ENCODE data around the gene C17orf114.
A peak's percentile ranks its signal among the peaks of the same experiment; 100 is the strongest.
"Not testable (repeated sequence)": the region's sequence is repeated elsewhere in the genome, so short reads cannot be mapped to it uniquely, and the experiment has no call there.

The C17orf114 gene

GRCh38 chr17:4833941-4834680 lies 32.0 kb upstream of the C17orf114 start:
- Histone ChIP-seq H3K27me3 (no peaks in the 10 kb centered on the region), H3K27ac (peak overlapping the region; percentile 90), H3K4me1 (peaks cover 51% of the 10 kb centered on the region), H3K36me3 (no peaks in the 10 kb centered on the region), H3K4me3 (peak overlapping the region; percentile 81), H3K9me3 (no peaks in the 10 kb centered on the region)
- TF ChIP-seq POLR2A (IDR thresholded peaks at IDR 0.05) (no peak), POLR2AphosphoS5 (IDR thresholded peaks at IDR 0.05) (no peak), EP300 (IDR thresholded peaks at IDR 0.05) (no peak)
- TF ChIP-seq, protein P1, sequence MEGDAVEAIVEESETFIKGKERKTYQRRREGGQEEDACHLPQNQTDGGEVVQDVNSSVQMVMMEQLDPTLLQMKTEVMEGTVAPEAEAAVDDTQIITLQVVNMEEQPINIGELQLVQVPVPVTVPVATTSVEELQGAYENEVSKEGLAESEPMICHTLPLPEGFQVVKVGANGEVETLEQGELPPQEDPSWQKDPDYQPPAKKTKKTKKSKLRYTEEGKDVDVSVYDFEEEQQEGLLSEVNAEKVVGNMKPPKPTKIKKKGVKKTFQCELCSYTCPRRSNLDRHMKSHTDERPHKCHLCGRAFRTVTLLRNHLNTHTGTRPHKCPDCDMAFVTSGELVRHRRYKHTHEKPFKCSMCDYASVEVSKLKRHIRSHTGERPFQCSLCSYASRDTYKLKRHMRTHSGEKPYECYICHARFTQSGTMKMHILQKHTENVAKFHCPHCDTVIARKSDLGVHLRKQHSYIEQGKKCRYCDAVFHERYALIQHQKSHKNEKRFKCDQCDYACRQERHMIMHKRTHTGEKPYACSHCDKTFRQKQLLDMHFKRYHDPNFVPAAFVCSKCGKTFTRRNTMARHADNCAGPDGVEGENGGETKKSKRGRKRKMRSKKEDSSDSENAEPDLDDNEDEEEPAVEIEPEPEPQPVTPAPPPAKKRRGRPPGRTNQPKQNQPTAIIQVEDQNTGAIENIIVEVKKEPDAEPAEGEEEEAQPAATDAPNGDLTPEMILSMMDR (IDR thresholded peaks at IDR 0.05): no peak
- 3% methylated on average over 15 of the region's 15 CpGs for WGBS
- no peak for DNase-seq (ENCODE audit: low spot score in 2 of 2)

- WGBS: 1% methylated on average over 49 of the region's 91 CpGs
- Histone ChIP-seq H3K4me3 (peak within 1 kb of the TSS; percentile 81), H3K9me3 (no peaks in the 10 kb centered on the region), H3K4me1 (peaks cover 44% of the 10 kb centered on the region), H3K27me3 (no peaks in the 10 kb centered on the region), H3K27ac (peak within 1 kb of the TSS; percentile 90), H3K36me3 (no peaks in the 10 kb centered on the region)
- DNase-seq (ENCODE audit: low spot score in 2 of 2): peak; percentile 89 to 91
- TF ChIP-seq, protein P1 (IDR thresholded peaks at IDR 0.05): no peak
- TF ChIP-seq POLR2A (IDR thresholded peaks at IDR 0.05) (peak in 1 of 2 donors; percentile 71), EP300 (IDR thresholded peaks at IDR 0.05) (no peak), POLR2AphosphoS5 (IDR thresholded peaks at IDR 0.05) (no peak)
Observed at GRCh38 chr17:4833178-4833940, 31.2 kb upstream of the C17orf114 start, which contains the start of gene MINK1. Gene MINK1 (plus strand): TSS chr17:4833340. CDS start chr17:4833584, 244 bp downstream.

- WGBS: under 1% methylated on average over 12 of the region's 17 CpGs
- not testable (repeated sequence) for DNase-seq (ENCODE audit: low spot score in 2 of 2); H3K36me3 ChIP-seq; H3K9me3 ChIP-seq; H3K27me3 ChIP-seq
- peaks cover 38% of the 10 kb centered on the region for H3K4me1 ChIP-seq
- peak overlapping the region; percentile 90 for H3K27ac ChIP-seq
- peak overlapping the region; percentile 81 for H3K4me3 ChIP-seq
Observed at GRCh38 chr17:4832829-4833177, 30.7 kb upstream of the C17orf114 start.

DNA sequence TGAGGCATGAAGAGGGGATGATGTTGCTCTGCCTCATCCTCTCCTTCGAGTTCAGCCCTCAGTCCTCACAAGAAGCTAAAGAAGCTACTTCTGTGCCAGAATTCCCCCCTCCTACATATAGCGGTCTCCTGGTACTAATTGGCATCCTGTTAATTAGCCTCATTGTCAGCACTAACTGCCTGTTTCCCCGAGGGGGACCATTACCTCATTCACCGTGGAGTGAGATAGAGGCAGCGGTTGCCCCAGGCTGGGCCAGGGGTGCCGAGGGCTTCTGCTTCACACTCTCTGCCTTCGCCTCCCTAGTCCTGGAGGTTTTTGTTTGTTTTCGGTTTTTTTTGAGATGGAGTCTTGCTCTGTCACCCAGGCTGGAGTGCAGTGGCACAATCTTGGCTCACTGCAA lies 25.3 kb upstream of the C17orf114 start:
- Histone ChIP-seq H3K4me1 (no peaks in the 10 kb centered on the region), H3K27ac (no peak overlapping the region), H3K9me3 (no peaks in the 10 kb centered on the region), H3K4me3 (no peak overlapping the region), H3K36me3 (peaks cover 13% of the 10 kb centered on the region), H3K27me3 (no peaks in the 10 kb centered on the region)
- TF ChIP-seq EP300 (IDR thresholded peaks at IDR 0.05): no peak
- no peak for TF ChIP-seq POLR2A (IDR thresholded peaks at IDR 0.05)
- TF ChIP-seq, protein P1 (IDR thresholded peaks at IDR 0.05): no peak
- no peak for TF ChIP-seq POLR2AphosphoS5 (IDR thresholded peaks at IDR 0.05)
- DNase-seq (ENCODE audit: low spot score in 2 of 2): no peak
- 69% methylated on average over 8 of the region's 8 CpGs for WGBS

- Histone ChIP-seq H3K27ac (no peak overlapping the region), H3K27me3 (no peaks in the 10 kb centered on the region), H3K4me3 (no peak overlapping the region), H3K4me1 (no peaks in the 10 kb centered on the region), H3K9me3 (no peaks in the 10 kb centered on the region), H3K36me3 (peaks cover 42% of the 10 kb centered on the region)
- 73% methylated on average over 12 of the region's 12 CpGs for WGBS
- TF ChIP-seq POLR2AphosphoS5 (IDR thresholded peaks at IDR 0.05) (no peak), EP300 (IDR thresholded peaks at IDR 0.05) (no peak), POLR2A (IDR thresholded peaks at IDR 0.05) (no peak)
- TF ChIP-seq, protein P1 (IDR thresholded peaks at IDR 0.05): no peak
- DNase-seq (ENCODE audit: low spot score in 2 of 2): no peak
Observed at GRCh38 chr17:4823373-4824089, 21.4 kb upstream of the C17orf114 start.

Measured in suprapubic skin (tissue), 4 donors.